GM21576 (cell line): ENCODE data around the gene LRRC8B.
"Not testable (repeated sequence)": the region's sequence is repeated elsewhere in the genome, so short reads cannot be mapped to it uniquely, and the experiment has no call there.

Source experiments
- ATAC-seq: cut with Tn5 transposase; IDR thresholded peaks from one replicate; pipeline ENCODE4 v1.9.1; 2021; ENCODE audit warnings: mild to moderate bottlenecking, moderate library complexity; ENCODE audit not compliant: unreplicated experiment

The LRRC8B gene

GRCh38 chr1:89524369-89525168 is at the start of gene LRRC8B:
LRRC8B (plus strand) TSS chr1:89524829; CDS start chr1:89582651, 57,822 bp downstream.
- ATAC-seq, result peak; percentile 74

GRCh38 chr1:89475269-89475668 is 49.4 kb upstream of the LRRC8B start:
- ATAC-seq, result no peak

GRCh38 chr1:89476072-89476471 is 48.6 kb upstream of the LRRC8B start:
- ATAC-seq, result no peak

GRCh38 chr1:89483010-89483756 is 41.4 kb upstream of the LRRC8B start:
- no peak for ATAC-seq

- ATAC-seq, result no peak
Observed at GRCh38 chr1:89483757-89484077, 40.9 kb upstream of the LRRC8B start.

GRCh38 chr1:89484092-89485038 is 40.3 kb upstream of the LRRC8B start:
- ATAC-seq, result no peak

GRCh38 chr1:89487972-89488371 is 36.7 kb upstream of the LRRC8B start:
- no peak for ATAC-seq

- ATAC-seq, result no peak
Observed at GRCh38 chr1:89489047-89489729, 35.4 kb upstream of the LRRC8B start.

- ATAC-seq, result no peak
Observed at GRCh38 chr1:89490389-89490788, 34.2 kb upstream of the LRRC8B start.

- no peak for ATAC-seq
Observed at GRCh38 chr1:89499320-89499719, 25.3 kb upstream of the LRRC8B start.

GRCh38 chr1:89502042-89502441 is 22.6 kb upstream of the LRRC8B start:
- ATAC-seq, result no peak

GRCh38 chr1:89502895-89503294 is 21.7 kb upstream of the LRRC8B start:
- ATAC-seq, result no peak

GRCh38 chr1:89503690-89504089 is 20.9 kb upstream of the LRRC8B start:
- no peak for ATAC-seq

- not testable (repeated sequence) for ATAC-seq
Observed at GRCh38 chr1:89510061-89510460, 14.6 kb upstream of the LRRC8B start.

GRCh38 chr1:89512996-89513720 is 11.5 kb upstream of the LRRC8B start:
- no peak for ATAC-seq

- no peak for ATAC-seq
Observed at GRCh38 chr1:89516055-89516454, 8.6 kb upstream of the LRRC8B start.

- no peak for ATAC-seq
Observed at GRCh38 chr1:89518221-89518631, 6.4 kb upstream of the LRRC8B start.

- peak; percentile 51 for ATAC-seq
Observed at GRCh38 chr1:89519779-89520358, 4.8 kb upstream of the LRRC8B start.

- not testable (repeated sequence) for ATAC-seq
Observed at GRCh38 chr1:89521977-89522376, 2.7 kb upstream of the LRRC8B start.
